ENCODE measurements around the gene KRT32. TPM values are rescaled to one million over a fixed set of nuclear protein-coding genes. Genes with fewer than 3 reads are reported as not detected.

Gene KRT32
- total RNA-seq, 1 experiment from 2014 or later: 0.42 TPM

GRCh38 chr17:41442739-41443138 is 24.4 kb downstream of the KRT32 start (continued):
- TF ChIP-seq, protein P1, sequence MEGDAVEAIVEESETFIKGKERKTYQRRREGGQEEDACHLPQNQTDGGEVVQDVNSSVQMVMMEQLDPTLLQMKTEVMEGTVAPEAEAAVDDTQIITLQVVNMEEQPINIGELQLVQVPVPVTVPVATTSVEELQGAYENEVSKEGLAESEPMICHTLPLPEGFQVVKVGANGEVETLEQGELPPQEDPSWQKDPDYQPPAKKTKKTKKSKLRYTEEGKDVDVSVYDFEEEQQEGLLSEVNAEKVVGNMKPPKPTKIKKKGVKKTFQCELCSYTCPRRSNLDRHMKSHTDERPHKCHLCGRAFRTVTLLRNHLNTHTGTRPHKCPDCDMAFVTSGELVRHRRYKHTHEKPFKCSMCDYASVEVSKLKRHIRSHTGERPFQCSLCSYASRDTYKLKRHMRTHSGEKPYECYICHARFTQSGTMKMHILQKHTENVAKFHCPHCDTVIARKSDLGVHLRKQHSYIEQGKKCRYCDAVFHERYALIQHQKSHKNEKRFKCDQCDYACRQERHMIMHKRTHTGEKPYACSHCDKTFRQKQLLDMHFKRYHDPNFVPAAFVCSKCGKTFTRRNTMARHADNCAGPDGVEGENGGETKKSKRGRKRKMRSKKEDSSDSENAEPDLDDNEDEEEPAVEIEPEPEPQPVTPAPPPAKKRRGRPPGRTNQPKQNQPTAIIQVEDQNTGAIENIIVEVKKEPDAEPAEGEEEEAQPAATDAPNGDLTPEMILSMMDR (IDR thresholded peaks at IDR 0.05 in 2 of 3, conservative IDR thresholded peaks at IDR 0.05 in 1 of 3; ENCODE audit: borderline replicate concordance in 1 of 3, insufficient read depth in 1 of 3, low read depth in 2 of 3, low read length in 2 of 3): no peak

- DNase-seq (ENCODE audit: low read depth, low spot score) (no peak), ATAC-seq (no peak)
- Histone ChIP-seq H2AFZ (ENCODE audit: low read depth, low read length, poor library complexity, severe bottlenecking) (no peak within 1 kb of the TSS), H3K79me2 (ENCODE audit: insufficient read depth, low read length) (no peaks in the 10 kb centered on the region), H3K27ac (ENCODE audit: low read depth, low read length) (no peak within 1 kb of the TSS), H3K4me2 (ENCODE audit: low read length) (no peak within 1 kb of the TSS), H3K4me1 (ENCODE audit: control insufficient read depth in 1 of 2, insufficient read depth in 2 of 2, low read length in 2 of 2) (no peaks in the 10 kb centered on the region), H3K4me3 (replicated peaks in 1 of 2; ENCODE audit: low read depth in 1 of 2, low read length in 2 of 2) (no peak within 1 kb of the TSS), H3K9ac (ENCODE audit: low read length) (no peak within 1 kb of the TSS), H4K20me1 (ENCODE audit: insufficient read depth) (no peaks in the 10 kb centered on the region), H3K27me3 (ENCODE audit: insufficient read depth, low read length) (no peaks in the 10 kb centered on the region), H3K9me2 (ENCODE audit: insufficient read depth) (no peaks in the 10 kb centered on the region), H3K36me3 (ENCODE audit: control insufficient read depth in 1 of 2, insufficient read depth in 2 of 2, low read length in 2 of 2) (no peaks in the 10 kb centered on the region), H3K9me3 (ENCODE audit: control insufficient read depth in 1 of 2, insufficient read depth in 1 of 2, low read depth in 1 of 2, low read length in 2 of 2) (no peaks in the 10 kb centered on the region)
- no TSS peak for BruUV-seq (replicated peaks)
- intact Hi-C loops (cut with micrococcal nuclease): no loop called here
- RAD21 ChIA-PET (ENCODE audit: low non-redundant PET in 1 of 2, low total read pairs in 2 of 2, uncharacterized antibody in 2 of 2, unreplicated experiment in 2 of 2): no interaction called here
- CTCF ChIA-PET: no interaction called here
- POLR2A ChIA-PET: no interaction called here
- TF ChIP-seq ZFX (IDR thresholded peaks at IDR 0.05): no peak
- TF ChIP-seq FOSL1 (IDR thresholded peaks at IDR 0.05; ENCODE audit: low read depth): no peak
- TF ChIP-seq SRF (IDR thresholded peaks at IDR 0.05; ENCODE audit: low read depth): no peak
- no peak for TF ChIP-seq ELF1 (IDR thresholded peaks at IDR 0.05; ENCODE audit: borderline replicate concordance, low read depth)
- TF ChIP-seq MAX (IDR thresholded peaks at IDR 0.05): no peak
- no peak for TF ChIP-seq EGR1 (IDR thresholded peaks at IDR 0.05; ENCODE audit: low read depth)
- TF ChIP-seq, protein P2, sequence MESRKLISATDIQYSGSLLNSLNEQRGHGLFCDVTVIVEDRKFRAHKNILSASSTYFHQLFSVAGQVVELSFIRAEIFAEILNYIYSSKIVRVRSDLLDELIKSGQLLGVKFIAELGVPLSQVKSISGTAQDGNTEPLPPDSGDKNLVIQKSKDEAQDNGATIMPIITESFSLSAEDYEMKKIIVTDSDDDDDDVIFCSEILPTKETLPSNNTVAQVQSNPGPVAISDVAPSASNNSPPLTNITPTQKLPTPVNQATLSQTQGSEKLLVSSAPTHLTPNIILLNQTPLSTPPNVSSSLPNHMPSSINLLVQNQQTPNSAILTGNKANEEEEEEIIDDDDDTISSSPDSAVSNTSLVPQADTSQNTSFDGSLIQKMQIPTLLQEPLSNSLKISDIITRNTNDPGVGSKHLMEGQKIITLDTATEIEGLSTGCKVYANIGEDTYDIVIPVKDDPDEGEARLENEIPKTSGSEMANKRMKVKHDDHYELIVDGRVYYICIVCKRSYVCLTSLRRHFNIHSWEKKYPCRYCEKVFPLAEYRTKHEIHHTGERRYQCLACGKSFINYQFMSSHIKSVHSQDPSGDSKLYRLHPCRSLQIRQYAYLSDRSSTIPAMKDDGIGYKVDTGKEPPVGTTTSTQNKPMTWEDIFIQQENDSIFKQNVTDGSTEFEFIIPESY (IDR thresholded peaks at IDR 0.05; ENCODE audit: extremely low read depth, insufficient replicate concordance, low read length): no peak
- TF ChIP-seq POLR2AphosphoS5 (IDR thresholded peaks at IDR 0.05; ENCODE audit: low read depth, low read length): no peak
- TF ChIP-seq REST (IDR thresholded peaks at IDR 0.05; ENCODE audit: low read depth): no peak
- no peak for TF ChIP-seq POLR2A (IDR thresholded peaks at IDR 0.05; ENCODE audit: borderline replicate concordance, extremely low read depth, insufficient read depth, insufficient read length)
- no peak for TF ChIP-seq RAD21 (IDR thresholded peaks at IDR 0.05; ENCODE audit: low read depth)
- no peak for TF ChIP-seq YY1 (IDR thresholded peaks at IDR 0.05; ENCODE audit: extremely low read depth, insufficient replicate concordance, low read depth, low read length)
- no peak for TF ChIP-seq CBX3 (IDR thresholded peaks at IDR 0.05; ENCODE audit: low read depth)
- no peak for TF ChIP-seq ATF3 (IDR thresholded peaks at IDR 0.05)
- TF ChIP-seq EZH2 (IDR thresholded peaks at IDR 0.05): no peak
- no peak for TF ChIP-seq ZNF274 (IDR thresholded peaks at IDR 0.05; ENCODE audit: low read depth, low read length)
- TF ChIP-seq JUND (IDR thresholded peaks at IDR 0.05): no peak
Observed at GRCh38 chr17:41440531-41441033, 26.6 kb downstream of the KRT32 start, which contains the start of gene KRT38. TSS of gene KRT38 (minus strand) at chr17:41440983. CDS start at chr17:41440921, 62 bp downstream.
